MCF 10A (cell line): Measurements from ENCODE around the gene CERS2. TPM values are rescaled to one million over a fixed set of nuclear protein-coding genes. Genes with fewer than 3 reads are reported as not detected.

ENCODE experiments used
- Bru-seq: library from RNA; stranded (reverse); fragments of 400-500 nt; gene quantifications from one replicate; lab custom pipeline; 2021; lab: Mats Ljungman, UMichigan
- BruChase-seq, 2 experiments: library from RNA; stranded (reverse); fragments of 400-500 nt; gene quantifications; one replicate each; lab custom pipeline; 2021; lab: Mats Ljungman, UMichigan
- BruUV-seq: library from RNA; stranded (reverse); fragments of 400-500 nt; replicated peaks from 2 replicates; lab custom pipeline; 2021; lab: Mats Ljungman, UMichigan
- CTCF ChIA-PET: fragments of 300-600 bp; sonication (Branson Sonifier 250); formaldehyde crosslinking; extraction: SDS; loops from one replicate; lab custom pipeline; 2021; ENCODE audit warnings: antibody characterized with exemption, inconsistent platforms; lab: Yijun Ruan, JAX
- POLR2A ChIA-PET: fragments of 300-600, 350-650 bp; sonication (Branson Sonifier 250); formaldehyde crosslinking; extraction: SDS; loops from one replicate; lab custom pipeline; 2020; ENCODE audit warnings: antibody characterized with exemption, inconsistent platforms; lab: Yijun Ruan, JAX
- DNase-seq: peaks from one replicate; pipeline ENCODE4 v3.0.0-alpha.2; 2018; ENCODE audit not compliant: unreplicated experiment
- H3K27ac Mint-ChIP-seq: one replicate; pipeline ENCODE4 v1.8.0; 2022; ENCODE audit warnings: mild to moderate bottlenecking, low read depth, mixed read lengths; ENCODE audit not compliant: unreplicated experiment
- H3K27me3 Mint-ChIP-seq: one replicate; pipeline ENCODE4 v1.8.0; 2022; ENCODE audit warnings: mixed read lengths; ENCODE audit not compliant: insufficient read depth, unreplicated experiment
- H3K36me3 Mint-ChIP-seq: one replicate; pipeline ENCODE4 v1.8.0; 2022; ENCODE audit warnings: mild to moderate bottlenecking, moderate library complexity, mixed read lengths; ENCODE audit not compliant: insufficient read depth, unreplicated experiment
- H3K4me1 Mint-ChIP-seq: one replicate; pipeline ENCODE4 v1.8.0; 2022; ENCODE audit warnings: mixed read lengths; ENCODE audit not compliant: insufficient read depth, unreplicated experiment
- H3K4me3 Mint-ChIP-seq: one replicate; pipeline ENCODE4 v1.8.0; 2022; ENCODE audit warnings: mild to moderate bottlenecking, moderate library complexity, mixed read lengths; ENCODE audit not compliant: unreplicated experiment
- H3K9me3 Mint-ChIP-seq: one replicate; pipeline ENCODE4 v1.8.0; 2022; ENCODE audit warnings: mixed read lengths; ENCODE audit not compliant: unreplicated experiment
- intact Hi-C: fragments of 100-400 bp; cut with micrococcal nuclease; formaldehyde crosslinking; loops from 2 replicates; pipeline ENCODE4 v1.14.1; 2022
- long read RNA-seq: library from polyadenylated mRNA; stranded (forward); transcript quantifications from one replicate; pipeline ENCODE4 v2.0.0, GENCODE V29; 2022
- total RNA-seq: library from RNA; stranded (reverse); gene quantifications from 2 replicates; pipeline ENCODE4 v1.2.3, GENCODE V29; 2022
- TF ChIP-seq, protein P1 (sequence below): fragments of 200-600 bp; IDR thresholded peaks from one replicate; pipeline ENCODE4 v1.8.0; 2022; ENCODE audit warnings: antibody characterized with exemption, mild to moderate bottlenecking; ENCODE audit not compliant: unreplicated experiment

Gene CERS2, protein sequence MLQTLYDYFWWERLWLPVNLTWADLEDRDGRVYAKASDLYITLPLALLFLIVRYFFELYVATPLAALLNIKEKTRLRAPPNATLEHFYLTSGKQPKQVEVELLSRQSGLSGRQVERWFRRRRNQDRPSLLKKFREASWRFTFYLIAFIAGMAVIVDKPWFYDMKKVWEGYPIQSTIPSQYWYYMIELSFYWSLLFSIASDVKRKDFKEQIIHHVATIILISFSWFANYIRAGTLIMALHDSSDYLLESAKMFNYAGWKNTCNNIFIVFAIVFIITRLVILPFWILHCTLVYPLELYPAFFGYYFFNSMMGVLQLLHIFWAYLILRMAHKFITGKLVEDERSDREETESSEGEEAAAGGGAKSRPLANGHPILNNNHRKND
- total RNA-seq (270 TPM in 2 replicates), Bru-seq, nascent RNA (percentile 83 among the genes with signal in this experiment), BruChase-seq, experiment 1, labeled RNA remaining after a 6-hour chase (percentile 97 among the genes with signal in this experiment), BruChase-seq, experiment 2, labeled RNA remaining after a 2-hour chase (percentile 91 among the genes with signal in this experiment)
- long read RNA-seq, transcript CERS2-205 (11 exons, 2,505 nt): major isoform, 477 of 564 reads
- long read RNA-seq, transcript CERS2-201 (11 exons, 2,544 nt): minor isoform, 8 of 564 reads
- long read RNA-seq, partial matches to known transcripts: 17 of 564 reads
- long read RNA-seq, other reads (novel, unspliced or antisense): 62 of 564 reads

DNA sequence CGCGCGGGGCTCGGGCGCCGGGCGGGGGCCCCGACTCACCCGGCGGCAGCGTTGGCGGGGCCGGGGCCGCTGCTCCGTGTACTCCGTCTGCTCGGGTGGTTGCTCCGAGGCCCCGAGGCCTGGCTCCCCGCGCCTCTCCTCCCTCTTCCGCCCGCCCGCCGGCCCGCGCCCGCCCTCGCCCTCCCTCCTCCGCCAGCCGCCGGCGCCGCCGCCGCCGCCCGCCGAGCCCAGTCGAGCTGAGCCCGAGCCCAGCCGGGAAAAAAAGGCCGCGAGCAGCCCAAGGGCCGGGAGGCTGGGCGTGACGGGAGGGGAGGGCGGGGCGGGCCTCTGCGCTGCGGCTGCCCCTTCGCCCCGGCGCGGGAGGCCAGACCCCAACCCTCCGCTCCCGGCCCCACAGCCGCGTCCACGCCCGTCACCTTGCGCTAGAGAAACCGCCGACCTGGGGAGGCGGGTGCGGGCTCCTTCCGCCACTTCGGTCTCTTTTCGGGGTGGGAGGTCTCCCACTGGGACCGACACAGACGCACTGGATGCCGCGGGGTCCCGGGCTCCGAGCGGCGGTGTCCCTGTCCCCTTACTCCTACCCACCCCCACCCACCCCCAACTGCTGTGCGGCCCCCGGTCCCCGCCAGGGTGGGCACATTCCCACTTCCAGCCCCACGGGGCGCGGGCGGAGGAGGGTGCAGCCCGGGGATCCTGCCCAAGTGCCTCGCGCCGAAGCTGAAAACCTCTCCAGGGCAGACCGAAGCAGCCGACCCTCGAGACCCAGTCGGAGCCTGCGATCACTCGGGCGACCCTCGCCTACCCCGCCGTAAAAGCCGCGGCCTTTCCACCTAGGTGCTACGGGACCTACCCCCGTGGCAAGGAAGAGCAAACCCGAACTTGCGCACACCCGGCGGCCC lies at the start of gene CERS2:
TSS of gene CERS2 (minus strand) at position 256 of the 899 bp plus-strand sequence. CDS start 5,745 bp downstream, outside the sequence.
- ChIA-PET CTCF (interaction anchor here (0.7 to 14.2 kb wide), 5 partner anchors 21 to 288 kb away, joined by 3 to 302 read pairs (median 21); partner anchors contain the start of gene MINDY1), POLR2A (interaction anchor here (1.0 to 1.9 kb wide), 6 partner anchors 9 to 277 kb away, joined by 4 to 20 read pairs (median 7); partner anchors contain the start of genes GOLPH3L and MINDY1)
- no peaks in the 10 kb centered on the region for H3K27me3 Mint-ChIP-seq
- H3K27ac Mint-ChIP-seq: peak within 1 kb of the TSS; percentile 96
- H3K4me3 Mint-ChIP-seq: peak within 1 kb of the TSS; percentile 85
- BruUV-seq: no TSS peak
- no peaks in the 10 kb centered on the region for H3K9me3 Mint-ChIP-seq
- H3K4me1 Mint-ChIP-seq: peaks cover 43% of the 10 kb centered on the region
- H3K36me3 Mint-ChIP-seq: peaks cover 4% of the 10 kb centered on the region
- intact Hi-C loops: loop anchor here (5.0 kb wide), 3 partner anchors 48 to 513 kb away; partner anchors contain the start of genes ENSA and SETDB1
- TF ChIP-seq, protein P1, sequence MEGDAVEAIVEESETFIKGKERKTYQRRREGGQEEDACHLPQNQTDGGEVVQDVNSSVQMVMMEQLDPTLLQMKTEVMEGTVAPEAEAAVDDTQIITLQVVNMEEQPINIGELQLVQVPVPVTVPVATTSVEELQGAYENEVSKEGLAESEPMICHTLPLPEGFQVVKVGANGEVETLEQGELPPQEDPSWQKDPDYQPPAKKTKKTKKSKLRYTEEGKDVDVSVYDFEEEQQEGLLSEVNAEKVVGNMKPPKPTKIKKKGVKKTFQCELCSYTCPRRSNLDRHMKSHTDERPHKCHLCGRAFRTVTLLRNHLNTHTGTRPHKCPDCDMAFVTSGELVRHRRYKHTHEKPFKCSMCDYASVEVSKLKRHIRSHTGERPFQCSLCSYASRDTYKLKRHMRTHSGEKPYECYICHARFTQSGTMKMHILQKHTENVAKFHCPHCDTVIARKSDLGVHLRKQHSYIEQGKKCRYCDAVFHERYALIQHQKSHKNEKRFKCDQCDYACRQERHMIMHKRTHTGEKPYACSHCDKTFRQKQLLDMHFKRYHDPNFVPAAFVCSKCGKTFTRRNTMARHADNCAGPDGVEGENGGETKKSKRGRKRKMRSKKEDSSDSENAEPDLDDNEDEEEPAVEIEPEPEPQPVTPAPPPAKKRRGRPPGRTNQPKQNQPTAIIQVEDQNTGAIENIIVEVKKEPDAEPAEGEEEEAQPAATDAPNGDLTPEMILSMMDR: no peak
- peak; percentile 86 for DNase-seq

DNA sequence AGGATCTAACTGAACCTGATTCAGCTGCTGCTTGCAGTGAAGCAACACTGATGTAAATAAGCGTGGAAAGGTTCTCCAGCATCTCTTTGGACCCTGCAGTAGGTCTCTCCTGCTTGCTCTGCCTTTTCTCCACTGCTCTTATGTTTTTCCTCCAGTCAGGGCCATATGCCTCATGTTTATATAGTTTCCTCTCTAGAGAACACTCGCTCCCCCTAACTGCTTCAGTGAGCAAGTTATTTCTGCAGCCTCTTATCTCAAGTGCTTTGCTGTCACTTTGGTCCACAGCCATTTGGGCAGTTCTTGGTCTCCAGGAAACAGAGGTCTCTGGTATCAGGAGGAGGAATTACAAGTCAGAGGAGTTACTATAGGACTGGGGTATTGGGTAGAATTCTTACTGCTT lies 38.9 kb upstream of the CERS2 start:
- Mint-ChIP-seq H3K27ac (no peak overlapping the region), H3K36me3 (peaks cover 32% of the 10 kb centered on the region), H3K4me3 (no peak overlapping the region), H3K4me1 (peaks cover 7% of the 10 kb centered on the region), H3K27me3 (no peaks in the 10 kb centered on the region), H3K9me3 (no peaks in the 10 kb centered on the region)
- TF ChIP-seq, protein P1: no peak
- intact Hi-C loops: no loop called here
- DNase-seq: no peak
- ChIA-PET POLR2A (no interaction called here), CTCF (interaction anchor here (0.6 kb wide), 1 partner anchor 51 kb away, joined by 3 read pairs; no protein-coding TSS in a partner anchor)
- no TSS peak for BruUV-seq

DNA sequence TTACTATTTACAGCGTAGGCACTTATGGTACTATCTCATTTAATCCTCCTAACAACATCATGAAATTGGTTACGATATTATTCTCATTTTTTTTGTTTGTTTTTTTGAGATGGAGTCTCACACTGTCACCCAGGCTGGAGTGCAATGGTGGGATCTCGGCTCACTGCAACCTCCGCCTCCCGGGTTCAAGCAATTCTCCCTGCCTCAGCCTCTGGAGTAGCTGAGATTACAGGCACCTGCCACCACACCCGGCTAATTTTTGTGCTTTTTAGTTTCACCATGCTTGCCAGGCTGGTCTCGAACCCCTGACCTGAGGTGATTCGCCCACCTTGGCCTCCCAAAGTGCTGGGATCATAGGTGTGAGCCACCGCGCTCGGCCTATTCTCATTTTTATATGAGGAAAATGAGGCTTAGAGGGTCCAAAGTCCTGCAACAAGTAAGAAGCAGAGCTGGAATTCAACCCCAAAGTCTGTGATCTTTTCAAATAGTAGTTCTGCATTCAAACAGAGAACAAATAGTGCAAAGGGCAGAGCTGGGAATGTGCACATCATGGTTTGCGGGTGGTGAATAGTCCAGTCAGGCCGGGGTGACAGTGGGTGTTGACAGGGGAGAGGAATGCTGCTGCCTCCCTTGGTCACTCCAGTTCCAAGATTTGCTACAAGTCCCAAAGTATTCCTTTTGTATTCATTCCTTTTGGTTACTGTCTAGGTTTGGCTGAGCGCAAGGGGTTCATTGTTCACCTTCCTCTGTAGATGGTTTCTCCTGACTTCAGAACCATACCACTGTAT lies 38.2 kb upstream of the CERS2 start:
- H3K4me3 Mint-ChIP-seq: no peak overlapping the region

More for the DNA sequence above, 38.2 kb upstream of the CERS2 start:
- POLR2A ChIA-PET: interaction anchor here (1.0 to 1.2 kb wide), 2 partner anchors 35 to 384 kb away, joined by 3 read pairs; partner anchors contain the start of gene C1orf56
- peaks cover 26% of the 10 kb centered on the region for H3K36me3 Mint-ChIP-seq
- no peaks in the 10 kb centered on the region for H3K9me3 Mint-ChIP-seq
- TF ChIP-seq, protein P1: no peak
- peaks cover 9% of the 10 kb centered on the region for H3K4me1 Mint-ChIP-seq
- CTCF ChIA-PET: interaction anchor here (0.6 to 1.3 kb wide), 4 partner anchors 13 to 283 kb away, joined by 3 to 6 read pairs (median 4); no protein-coding TSS in a partner anchor
- no TSS peak for BruUV-seq
- no peak for DNase-seq
- H3K27me3 Mint-ChIP-seq: no peaks in the 10 kb centered on the region
- intact Hi-C loops: no loop called here
- H3K27ac Mint-ChIP-seq: no peak overlapping the region
